ENCODE measurements around the gene PLAC1.

The PLAC1 gene

GRCh38 chrX:134658002-134658759 is at the start of gene PLAC1:
TSS of gene PLAC1 (minus strand) at chrX:134658471. CDS start at chrX:134566682, 91,789 bp downstream.
- in situ Hi-C loops (cut with MboI; ENCODE audit: low sequenced_read_pairs), result no loop called here

GRCh38 chrX:134706138-134706537 is 47.9 kb upstream of the PLAC1 start:
- in situ Hi-C loops (cut with MboI; ENCODE audit: low sequenced_read_pairs), result no loop called here

GRCh38 chrX:134695999-134696398 is 37.7 kb upstream of the PLAC1 start:
- in situ Hi-C loops (cut with MboI; ENCODE audit: low sequenced_read_pairs), result no loop called here

GRCh38 chrX:134694333-134695322 is 36.4 kb upstream of the PLAC1 start:
- in situ Hi-C loops (cut with MboI; ENCODE audit: low sequenced_read_pairs), result no loop called here

- in situ Hi-C loops (cut with MboI; ENCODE audit: low sequenced_read_pairs), result no loop called here
These were observed 35.4 kb upstream of the PLAC1 start for GRCh38 chrX:134693644-134694043.

- in situ Hi-C loops (cut with MboI; ENCODE audit: low sequenced_read_pairs), result no loop called here
These were observed 34.7 kb upstream of the PLAC1 start for GRCh38 chrX:134692990-134693389.

GRCh38 chrX:134692233-134692632 is 34.0 kb upstream of the PLAC1 start:
- in situ Hi-C loops (cut with MboI; ENCODE audit: low sequenced_read_pairs), result no loop called here

GRCh38 chrX:134691453-134691852 is 33.2 kb upstream of the PLAC1 start:
- in situ Hi-C loops (cut with MboI; ENCODE audit: low sequenced_read_pairs), result no loop called here

- in situ Hi-C loops (cut with MboI; ENCODE audit: low sequenced_read_pairs), result no loop called here
These were observed 30.6 kb upstream of the PLAC1 start for GRCh38 chrX:134688839-134689238.

GRCh38 chrX:134688031-134688823 is 30.0 kb upstream of the PLAC1 start:
- in situ Hi-C loops (cut with MboI; ENCODE audit: low sequenced_read_pairs), result no loop called here

GRCh38 chrX:134685668-134686067 is 27.4 kb upstream of the PLAC1 start:
- in situ Hi-C loops (cut with MboI; ENCODE audit: low sequenced_read_pairs), result no loop called here

GRCh38 chrX:134684956-134685355 is 26.7 kb upstream of the PLAC1 start:
- in situ Hi-C loops (cut with MboI; ENCODE audit: low sequenced_read_pairs), result no loop called here

- in situ Hi-C loops (cut with MboI; ENCODE audit: low sequenced_read_pairs), result no loop called here
These were observed 25.2 kb upstream of the PLAC1 start for GRCh38 chrX:134683351-134684005.

GRCh38 chrX:134682081-134682480 is 23.8 kb upstream of the PLAC1 start:
- in situ Hi-C loops (cut with MboI; ENCODE audit: low sequenced_read_pairs), result no loop called here

- in situ Hi-C loops (cut with MboI; ENCODE audit: low sequenced_read_pairs), result no loop called here
These were observed 21.4 kb upstream of the PLAC1 start for GRCh38 chrX:134679644-134680043.

- in situ Hi-C loops (cut with MboI; ENCODE audit: low sequenced_read_pairs), result no loop called here
These were observed 20.9 kb upstream of the PLAC1 start for GRCh38 chrX:134679221-134679620.

- in situ Hi-C loops (cut with MboI; ENCODE audit: low sequenced_read_pairs), result no loop called here
These were observed 19.1 kb upstream of the PLAC1 start for GRCh38 chrX:134677332-134677731.

GRCh38 chrX:134676436-134676835 is 18.2 kb upstream of the PLAC1 start:
- in situ Hi-C loops (cut with MboI; ENCODE audit: low sequenced_read_pairs), result no loop called here

- in situ Hi-C loops (cut with MboI; ENCODE audit: low sequenced_read_pairs), result no loop called here
These were observed 14.9 kb upstream of the PLAC1 start for GRCh38 chrX:134673123-134673522.

- in situ Hi-C loops (cut with MboI; ENCODE audit: low sequenced_read_pairs), result no loop called here
These were observed 13.8 kb upstream of the PLAC1 start for GRCh38 chrX:134672101-134672500.

Measured in HL-60/S4 (cell line).